SIG-M5 treated with dmso at 0.1 percent for 504 hours (cell line): ENCODE measurements around the gene TAF4.
"Not testable (repeated sequence)": the region's sequence is repeated elsewhere in the genome, so short reads cannot be mapped to it uniquely, and the experiment has no call there.

Source experiments
- DNase-seq: peaks from one replicate; lab custom pipeline; 2025; ENCODE audit not compliant: unreplicated experiment; lab: John Stamatoyannopoulos, UW

TAF4 gene

DNA sequence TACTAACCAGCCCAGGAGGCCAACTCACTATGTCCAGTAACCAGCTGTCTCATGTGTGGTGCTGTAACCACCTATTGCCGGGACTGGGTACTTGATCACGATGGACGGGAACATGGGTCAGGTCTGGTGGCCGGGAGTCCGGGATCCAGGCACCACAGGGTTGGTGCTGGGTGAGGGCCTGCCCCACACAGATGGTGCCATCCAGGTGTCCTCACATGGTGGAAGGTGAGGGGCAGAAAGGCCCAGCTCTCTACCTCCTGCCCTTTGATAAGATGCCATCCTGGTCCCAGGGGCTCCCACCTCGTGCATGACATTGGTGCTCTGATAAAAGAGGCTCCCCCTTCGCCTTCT lies 116.3 kb downstream of the TAF4 start:
- DNase-seq, result no peak

DNA sequence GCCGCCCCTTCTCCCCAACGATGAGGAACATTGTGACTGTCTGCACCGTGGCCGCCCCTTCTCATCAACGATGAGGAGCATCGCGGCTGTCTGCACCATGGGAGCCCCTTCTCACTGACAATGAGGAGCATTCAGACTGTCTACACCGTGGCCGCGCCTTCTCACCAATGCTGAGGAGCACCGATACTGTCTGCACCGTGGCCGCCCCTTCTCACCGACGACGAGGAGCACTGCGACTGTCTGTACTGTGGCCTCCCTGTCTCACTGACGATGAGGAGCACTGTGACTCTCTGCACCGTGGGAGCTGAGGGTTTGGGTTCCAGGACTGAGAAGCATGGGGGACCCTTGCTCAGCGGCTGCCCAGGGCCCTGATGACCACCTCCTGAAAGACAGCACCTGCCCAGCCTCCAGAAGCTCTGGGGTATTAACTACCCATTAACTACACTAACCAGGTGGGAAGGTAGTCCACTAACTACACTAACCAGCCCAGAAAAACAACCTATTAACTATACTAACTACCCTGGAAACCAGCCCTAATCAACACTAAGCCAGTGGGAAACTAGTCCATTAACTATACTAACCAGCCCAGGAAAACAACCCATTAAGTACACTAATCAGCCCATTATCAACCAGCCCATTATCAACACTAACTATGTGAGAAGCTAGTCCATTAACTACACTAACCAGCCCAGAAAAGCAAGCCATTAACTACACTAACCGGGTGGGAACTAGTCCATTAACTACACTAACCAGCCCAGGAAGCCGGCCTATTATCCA lies 116.9 kb downstream of the TAF4 start:
- no peak for DNase-seq

DNA sequence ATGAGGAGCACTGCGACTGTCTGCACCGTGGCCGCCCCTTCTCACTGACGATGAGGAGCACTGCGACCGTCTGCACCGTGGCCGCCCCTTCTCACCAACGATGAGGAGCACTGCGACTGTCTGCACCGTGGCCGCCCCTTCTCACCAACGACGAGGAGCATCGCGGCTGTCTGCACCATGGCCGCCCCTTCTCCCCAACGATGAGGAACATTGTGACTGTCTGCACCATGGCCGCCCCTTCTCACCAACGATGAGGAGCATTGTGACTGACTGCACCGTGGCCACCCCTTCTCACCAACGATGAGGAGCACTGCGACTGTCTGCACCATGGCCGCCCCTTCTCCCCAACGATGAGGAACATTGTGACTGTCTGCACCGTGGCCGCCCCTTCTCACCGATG lies 117.6 kb downstream of the TAF4 start:
- DNase-seq, result not testable (repeated sequence)

DNA sequence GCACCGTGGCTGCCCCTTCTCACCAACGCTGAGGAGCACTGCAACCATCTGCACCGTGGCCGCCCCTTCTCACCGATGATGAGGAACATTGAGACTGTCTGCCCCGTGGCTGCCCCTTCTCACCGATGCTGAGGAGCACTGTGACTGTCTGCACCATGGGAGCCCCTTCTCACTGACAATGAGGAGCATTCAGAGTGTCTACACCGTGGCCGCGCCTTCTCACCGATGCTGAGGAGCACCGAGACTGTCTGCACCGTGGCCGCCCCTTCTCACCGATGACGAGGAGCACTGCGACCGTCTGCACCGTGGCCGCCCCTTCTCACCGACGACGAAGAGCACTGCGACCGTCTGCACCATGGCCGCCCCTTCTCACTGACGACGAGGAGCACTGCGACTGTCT lies 120.2 kb downstream of the TAF4 start:
- not testable (repeated sequence) for DNase-seq

DNA sequence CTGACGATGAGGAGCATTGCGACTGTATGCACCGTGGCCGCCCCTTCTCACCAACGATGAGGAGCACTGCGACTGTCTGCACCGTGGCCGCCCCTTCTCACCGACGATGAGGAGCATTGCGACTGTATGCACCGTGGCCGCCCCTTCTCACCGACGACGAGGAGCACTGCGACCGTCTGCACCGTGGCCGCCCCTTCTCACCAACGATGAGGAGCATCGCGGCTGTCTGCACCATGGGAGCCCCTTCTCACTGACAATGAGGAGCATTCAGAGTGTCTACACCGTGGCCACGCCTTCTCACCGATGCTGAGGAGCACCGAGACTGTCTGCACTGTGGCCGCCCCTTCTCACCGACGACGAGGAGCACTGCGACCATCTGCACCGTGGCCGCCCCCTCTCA lies 120.7 kb downstream of the TAF4 start:
- not testable (repeated sequence) for DNase-seq

DNA sequence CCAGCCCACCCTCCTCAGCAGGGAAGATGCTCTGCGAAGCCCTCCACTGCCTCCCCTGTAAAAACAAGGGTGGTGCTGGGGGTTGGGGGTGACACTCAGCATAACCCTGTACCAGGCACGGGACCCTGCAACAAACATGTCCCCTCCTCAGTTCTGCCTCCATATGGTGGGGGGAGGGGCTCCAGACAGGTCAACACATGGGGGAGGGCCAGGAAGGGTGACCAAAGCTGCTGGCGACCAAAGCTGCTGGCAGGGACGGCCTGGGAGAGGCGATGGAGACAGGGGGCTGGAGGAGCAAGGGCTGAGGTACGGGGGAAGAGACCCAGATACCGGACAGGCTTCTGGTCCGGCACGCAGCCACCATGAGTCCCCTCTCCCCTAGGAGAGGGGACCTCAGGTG lies 123.2 kb downstream of the TAF4 start:
- DNase-seq, result no peak

DNA sequence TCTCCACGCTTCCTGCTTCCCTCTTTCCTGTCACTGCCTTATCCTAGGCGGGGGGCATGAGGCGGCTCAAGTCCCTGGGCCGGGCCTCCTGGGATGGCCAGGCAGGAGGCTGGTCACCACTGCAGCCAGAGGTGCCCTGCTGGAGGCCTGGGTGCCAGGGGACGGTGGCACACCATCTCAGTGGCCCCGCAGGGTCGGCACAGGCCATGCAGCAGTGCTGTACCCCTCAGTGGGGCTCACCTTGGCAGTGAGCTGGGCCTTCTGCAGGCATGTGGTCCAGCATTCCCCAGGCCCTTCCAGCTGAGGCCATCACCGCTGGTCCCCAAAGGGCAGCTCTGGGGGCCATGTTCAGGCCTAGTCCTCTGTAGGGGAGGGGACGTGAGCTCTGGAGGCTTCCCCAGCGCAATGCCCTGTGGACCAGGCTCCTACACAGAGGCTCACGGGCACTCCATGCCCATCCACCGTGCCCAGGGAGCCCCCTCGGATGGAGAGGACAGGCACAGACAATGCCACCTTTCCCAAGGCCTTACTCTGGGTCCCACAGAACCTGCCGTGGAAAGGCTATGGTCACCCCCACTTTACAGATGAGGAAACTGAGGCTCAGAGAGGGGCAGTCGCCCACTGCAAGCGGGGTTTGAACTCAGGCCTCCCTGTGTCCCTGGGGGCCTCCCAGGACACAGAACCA lies 123.8 kb downstream of the TAF4 start:
- DNase-seq, result no peak

DNA sequence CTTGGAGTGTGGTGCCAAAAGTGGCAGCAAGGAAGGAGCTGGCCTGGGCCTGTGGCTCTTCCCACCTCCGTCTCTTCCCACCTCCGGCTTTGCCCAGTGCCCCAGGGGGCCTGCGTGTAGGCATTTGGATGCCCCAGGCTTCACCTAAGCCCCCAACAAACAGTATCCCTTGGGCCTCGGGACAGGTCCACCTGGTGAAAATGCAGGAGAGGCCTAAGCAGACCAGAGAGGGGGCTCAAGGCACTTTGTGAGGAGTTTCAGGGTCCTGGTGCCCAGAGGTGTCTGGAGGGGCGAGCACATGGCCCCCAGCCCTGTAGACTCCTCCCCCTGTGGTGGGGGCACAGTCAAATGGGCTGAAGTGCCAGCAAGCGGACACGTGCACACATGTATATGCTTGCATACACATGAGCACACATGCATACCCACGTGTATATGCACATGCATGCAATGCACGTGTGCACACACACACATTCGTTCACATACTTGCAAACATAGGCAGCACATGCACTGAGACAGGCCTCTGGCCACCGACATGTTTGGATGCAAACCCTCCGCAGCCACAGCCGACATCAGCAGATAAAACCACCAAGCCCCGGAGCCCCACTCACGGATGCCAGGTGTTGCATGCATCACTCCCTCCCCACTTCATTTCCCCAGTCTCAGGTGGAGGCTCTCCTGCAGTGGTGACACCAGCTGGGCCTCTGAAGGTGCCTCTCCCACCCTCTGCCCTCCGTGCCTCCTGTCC lies 124.5 kb downstream of the TAF4 start:
- no peak for DNase-seq

DNA sequence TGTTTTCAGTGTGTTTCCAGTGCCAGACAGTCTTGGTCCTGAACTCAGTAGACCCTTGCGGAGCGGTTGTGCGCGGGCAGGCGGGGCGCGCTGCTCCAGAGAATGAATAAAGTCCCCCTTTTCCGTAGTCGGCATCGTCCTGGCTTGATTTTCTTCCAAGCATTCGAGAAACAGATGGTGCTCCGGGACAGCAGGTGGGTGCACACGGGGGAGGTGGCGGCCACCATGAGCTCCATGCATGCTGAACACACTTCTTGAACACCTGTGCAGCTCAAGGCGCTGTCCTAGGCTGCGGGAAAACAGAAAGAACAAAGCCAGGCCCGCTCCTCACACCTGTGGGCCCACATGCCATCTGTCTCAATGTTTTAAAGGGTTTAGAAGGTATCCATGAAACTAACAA lies 125.2 kb downstream of the TAF4 start:
- no peak for DNase-seq

DNA sequence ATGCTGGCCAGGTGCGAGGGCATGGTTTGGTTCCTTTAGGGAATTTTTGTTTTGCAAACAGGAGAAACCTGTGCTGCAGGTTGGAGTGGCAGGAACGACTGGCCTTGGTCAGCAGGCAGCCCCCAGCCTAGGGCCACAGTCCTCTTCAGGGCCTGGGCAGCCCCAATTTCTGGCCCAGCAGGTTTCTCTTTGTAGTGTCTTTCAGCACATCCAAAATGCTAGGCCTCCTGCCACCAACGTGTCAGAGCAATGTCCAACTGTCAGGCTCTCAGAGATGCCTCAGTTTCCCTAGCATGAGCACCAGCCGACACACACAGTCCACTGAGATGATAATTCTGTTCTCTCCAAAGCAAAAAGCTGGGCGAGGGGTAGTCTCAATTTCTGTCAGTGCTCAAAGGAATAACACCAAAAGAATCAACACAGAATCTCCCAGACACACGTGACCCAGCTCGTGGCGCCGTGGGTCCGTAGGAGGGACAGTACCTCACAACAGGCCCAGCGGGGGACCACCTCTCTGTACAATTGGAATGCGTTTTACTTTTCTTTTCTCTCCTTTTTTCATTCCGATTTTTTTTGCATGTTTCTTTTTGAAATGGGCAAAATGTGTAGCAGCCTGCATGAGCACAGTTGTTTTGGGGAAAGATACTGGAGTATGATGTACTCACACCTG lies 125.9 kb downstream of the TAF4 start:
- no peak for DNase-seq

DNA sequence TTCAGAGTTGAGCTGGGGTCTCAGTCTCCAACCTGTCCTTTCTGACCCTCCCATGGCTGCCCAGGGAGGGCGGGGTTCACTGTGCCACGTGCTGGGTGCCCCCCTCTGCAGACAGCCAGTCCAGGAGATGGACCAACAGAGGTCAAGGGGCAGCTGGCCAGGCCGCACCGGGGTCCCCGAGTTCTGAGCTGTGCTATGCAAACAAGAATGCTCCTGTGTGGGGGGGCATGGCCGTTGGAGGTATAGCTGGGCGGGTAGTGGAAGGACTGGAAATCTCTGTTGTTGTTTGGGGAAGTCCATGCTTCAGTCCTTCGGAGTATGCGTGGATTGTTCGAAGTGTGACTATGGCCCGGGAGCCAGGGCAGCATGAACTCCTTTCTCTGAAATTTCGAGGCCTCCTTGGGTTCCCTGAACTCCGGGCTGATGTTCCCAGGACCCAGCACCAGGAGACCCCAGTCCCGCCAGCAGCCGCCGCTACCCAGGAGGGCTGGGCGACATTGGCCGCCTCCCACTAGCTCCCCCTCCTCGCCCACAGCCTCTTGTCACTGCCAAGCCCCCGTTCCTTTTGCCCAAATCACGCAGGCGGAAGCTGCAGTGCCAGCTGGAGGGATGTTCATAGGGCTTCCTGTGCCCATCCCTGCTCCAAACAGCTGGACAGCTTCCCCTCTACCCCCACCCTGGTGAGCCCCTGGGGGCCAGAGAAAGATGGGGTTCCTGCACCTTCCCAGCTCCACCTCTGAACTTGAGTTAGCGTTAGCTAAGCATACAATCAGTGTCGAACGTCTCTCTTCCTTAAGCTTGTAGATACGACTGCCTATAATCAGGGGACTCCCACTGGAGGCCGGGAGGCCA lies 126.6 kb downstream of the TAF4 start:
- DNase-seq, result no peak

DNA sequence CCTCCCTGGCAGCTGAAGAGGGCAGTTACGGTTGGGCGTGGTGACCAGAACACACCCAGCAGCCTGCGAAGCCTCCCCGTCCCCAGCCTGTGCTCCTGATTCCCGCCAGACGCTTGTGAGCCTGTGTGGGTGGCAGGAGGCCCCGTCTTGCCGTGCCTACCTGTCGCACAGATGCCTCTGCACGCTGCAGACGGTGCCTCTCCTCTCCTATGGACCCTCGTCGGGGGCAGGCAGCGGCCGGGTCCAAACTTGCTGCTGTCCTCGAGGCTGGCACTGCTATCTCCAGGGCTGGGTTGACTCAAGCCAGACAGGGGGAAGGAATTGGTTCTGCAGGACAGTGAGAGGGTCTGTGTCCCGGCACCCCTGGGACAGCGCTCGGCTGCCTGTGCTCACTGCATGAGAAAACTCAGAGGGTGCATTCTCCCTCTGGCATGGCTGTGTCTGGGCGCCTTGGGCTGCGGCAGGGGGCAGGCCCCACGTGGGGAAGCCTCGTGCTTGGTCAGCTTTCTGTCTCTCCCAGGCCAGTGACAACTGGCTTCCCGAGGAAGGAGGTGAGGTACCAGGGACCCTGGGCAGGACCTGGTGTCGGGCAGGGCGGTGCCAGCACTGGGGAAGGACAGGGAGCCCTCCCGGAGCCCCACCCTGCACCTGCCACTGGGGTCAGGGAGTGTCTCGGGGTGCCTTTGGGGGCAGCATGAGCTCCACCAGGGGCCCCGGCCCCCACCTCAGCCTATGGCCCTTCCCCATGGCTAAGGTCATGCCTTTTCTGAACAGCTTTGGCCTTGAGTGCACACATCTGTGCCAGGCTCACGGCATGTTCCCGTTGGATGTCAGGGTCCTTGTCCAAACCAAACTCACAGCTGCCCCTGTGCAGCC lies 127.5 kb downstream of the TAF4 start:
- DNase-seq, result no peak

DNA sequence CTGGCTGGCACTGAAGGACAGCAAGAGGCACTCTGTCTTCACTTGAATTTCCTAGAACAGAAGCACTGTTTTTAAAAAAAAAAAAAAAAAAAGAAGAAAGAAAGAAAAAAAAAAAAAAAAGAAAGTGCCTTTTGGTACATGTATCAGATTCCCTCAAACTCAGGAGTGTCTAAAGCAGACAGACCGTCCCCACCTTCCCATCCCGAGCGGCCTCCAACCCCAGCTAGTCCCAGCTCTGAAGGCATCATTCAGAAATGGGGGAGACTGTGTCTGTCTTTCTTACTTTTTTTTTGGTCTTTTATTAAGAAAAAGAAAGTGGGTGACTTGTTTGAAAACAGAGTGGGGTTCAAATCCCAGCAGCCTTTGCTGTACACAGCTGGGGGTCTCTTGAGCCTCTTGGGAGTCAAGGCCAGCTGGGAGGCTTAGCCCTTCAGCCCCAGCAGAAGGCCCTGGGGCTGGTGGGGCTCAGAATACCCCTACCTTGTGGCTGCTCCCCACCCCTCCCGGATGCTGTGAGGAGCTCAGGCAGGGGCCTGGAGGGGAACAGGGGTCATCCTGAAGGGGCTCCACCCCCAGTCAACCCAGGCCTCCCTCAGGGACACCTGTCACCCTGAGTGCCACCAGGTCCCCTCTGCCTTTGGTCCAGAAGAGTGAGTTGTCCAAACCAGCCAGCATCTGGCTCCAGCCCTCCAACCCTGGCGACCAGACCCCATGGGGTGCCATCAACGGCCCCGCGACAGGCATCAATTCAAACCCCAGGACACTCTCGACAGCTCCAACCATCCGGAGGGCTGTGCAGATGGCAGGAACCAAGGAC lies 128.3 kb downstream of the TAF4 start:
- no peak for DNase-seq

DNA sequence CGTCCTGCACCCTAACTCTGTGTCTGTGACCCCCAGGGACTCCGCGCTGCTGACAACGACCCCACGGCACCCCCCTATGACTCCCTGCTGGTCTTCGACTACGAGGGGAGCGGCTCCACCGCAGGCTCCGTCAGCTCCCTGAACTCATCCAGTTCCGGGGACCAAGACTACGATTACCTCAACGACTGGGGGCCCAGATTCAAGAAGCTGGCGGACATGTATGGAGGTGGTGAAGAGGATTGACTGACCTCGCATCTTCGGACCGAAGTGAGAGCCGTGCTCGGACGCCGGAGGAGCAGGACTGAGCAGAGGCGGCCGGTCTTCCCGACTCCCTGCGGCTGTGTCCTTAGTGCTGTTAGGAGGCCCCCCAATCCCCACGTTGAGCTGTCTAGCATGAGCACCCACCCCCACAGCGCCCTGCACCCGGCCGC lies 129.0 kb downstream of the TAF4 start:
- DNase-seq, result no peak

DNA sequence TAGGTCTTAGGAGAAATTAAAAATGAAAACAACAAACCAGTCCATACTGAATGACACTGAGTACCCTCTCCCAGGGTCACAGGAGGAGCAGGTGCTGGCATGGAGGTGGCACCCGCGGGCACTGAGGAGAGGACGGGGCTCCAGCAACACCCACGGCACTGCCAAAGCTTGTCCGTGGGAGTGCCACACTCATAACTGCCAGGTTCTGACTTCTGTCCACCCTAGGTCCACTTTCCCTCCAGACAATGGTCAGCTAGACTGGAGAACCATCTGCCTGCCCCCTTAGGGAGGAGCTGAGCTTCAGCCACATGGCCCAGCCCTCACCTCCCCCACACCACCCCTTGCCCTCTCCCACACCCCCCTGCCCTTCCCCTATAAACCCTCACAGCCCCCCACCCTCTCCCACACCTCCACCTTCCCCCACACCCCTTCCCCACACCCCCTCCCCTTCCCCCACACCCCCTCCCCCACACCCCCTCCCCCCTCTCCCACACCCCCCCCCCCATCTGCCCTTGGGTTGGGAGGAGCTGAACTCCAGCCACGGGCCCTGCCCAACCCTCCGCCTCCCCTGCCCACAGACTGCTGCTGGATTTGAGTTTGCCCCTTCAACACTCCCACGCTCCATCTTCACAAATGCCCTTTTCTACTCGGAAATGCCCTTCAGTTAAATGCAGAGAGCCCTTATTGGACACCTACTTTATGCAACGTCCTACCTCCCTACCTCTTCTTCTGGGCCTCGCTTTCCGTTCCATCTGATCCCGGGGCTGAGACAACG lies 129.6 kb downstream of the TAF4 start:
- no peak for DNase-seq

DNA sequence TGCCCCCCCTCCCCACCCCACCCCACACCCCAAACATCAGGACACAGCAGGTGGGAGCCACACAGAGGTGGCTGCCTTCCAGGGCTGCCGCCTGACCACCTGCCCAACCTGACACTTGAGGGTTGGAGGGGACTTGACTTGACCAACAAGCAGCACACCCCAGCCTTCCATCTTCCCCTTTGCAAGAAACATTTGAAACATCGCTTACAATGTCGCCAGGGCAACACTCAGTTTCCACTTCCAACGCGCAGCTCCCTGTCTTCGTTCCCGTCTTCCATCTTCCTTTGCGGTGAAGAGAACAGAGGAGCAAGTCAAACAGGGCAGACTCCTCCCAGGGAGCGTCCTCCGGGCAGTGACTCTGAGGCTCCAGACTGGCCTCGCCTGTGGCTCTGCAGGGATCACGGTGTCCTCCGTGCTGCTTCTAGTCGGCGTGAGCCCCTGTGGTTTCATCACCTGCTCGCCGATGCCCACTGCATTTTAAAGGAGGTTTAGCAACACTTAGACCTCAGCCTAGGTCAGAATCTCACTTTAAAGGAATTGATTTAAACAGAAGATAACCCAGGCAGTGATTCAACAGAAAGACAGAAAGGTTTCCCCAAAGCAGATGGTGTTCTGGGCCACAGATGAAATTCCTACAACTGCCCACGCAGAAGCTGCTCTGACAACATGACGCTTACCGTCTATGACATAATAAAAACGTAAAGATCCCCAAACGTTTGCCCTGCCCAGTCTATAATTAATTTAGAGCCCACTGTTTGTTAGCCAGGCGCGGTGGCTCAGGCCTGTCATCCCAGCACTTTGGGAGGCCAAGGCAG lies 130.8 kb downstream of the TAF4 start:
- DNase-seq, result no peak
